ENCODE data around the gene CD209. TPM values are rescaled to one million over a fixed set of nuclear protein-coding genes. Genes with fewer than 3 reads are reported as not detected.

Gene CD209
- total and polyA plus RNA-seq, 2 donors (not counting 3 experiments of a cell fraction or from before 2014, with no cell fraction given), result not detected

- Histone ChIP-seq H3K4me3 (replicated peaks in 1 of 3; ENCODE audit: insufficient read depth in 1 of 3, low read depth in 1 of 3, low read length in 3 of 3) (no peak overlapping the region), H4K20me1 (replicated peaks; ENCODE audit: control insufficient read depth, extremely low read depth, insufficient read depth, low read length) (no peaks in the 10 kb centered on the region), H3K4me1 (ENCODE audit: control insufficient read depth, extremely low read depth, insufficient read depth, low read length) (peaks cover 9% of the 10 kb centered on the region), H3K9me3 (replicated peaks; ENCODE audit: control insufficient read depth, insufficient read depth, low read length) (no peaks in the 10 kb centered on the region), H3K27ac (ENCODE audit: insufficient read depth, low read depth, low read length) (no peak overlapping the region), H3K27me3 (ENCODE audit: control insufficient read depth in 2 of 2, insufficient read depth in 2 of 2, low read length in 2 of 2) (no peaks in the 10 kb centered on the region), H3K9me1 (replicated peaks; ENCODE audit: control insufficient read depth, extremely low read depth, insufficient read depth, low read length) (no peaks in the 10 kb centered on the region), H3K4me2 (ENCODE audit: insufficient read depth, low read length) (no peak overlapping the region), H3K79me2 (ENCODE audit: control insufficient read depth, insufficient read depth, low read length) (no peaks in the 10 kb centered on the region), H3K36me3 (ENCODE audit: control insufficient read depth in 2 of 2, extremely low read depth in 1 of 2, insufficient read depth in 2 of 2, low read length in 2 of 2) (no peaks in the 10 kb centered on the region), H2AFZ (ENCODE audit: low read depth, low read length) (no peak overlapping the region), H3K9ac (replicated peaks; ENCODE audit: extremely low read depth, insufficient read depth, low read length) (no peak overlapping the region)
- POLR2A ChIA-PET, result no interaction called here
- CTCF ChIA-PET, result interaction anchor here (1.2 to 5.2 kb wide), 3 partner anchors 14 to 217 kb away, joined by 3 to 35 read pairs (median 3); no protein-coding TSS in a partner anchor
- BruUV-seq (replicated peaks), result no TSS peak
- FAIRE-seq, result no peak
- intact Hi-C loops (cut with micrococcal nuclease) (no loop called here), dilution Hi-C loops (cut with MboI; ENCODE audit: extremely low pct_ligation_motif_present, low sequenced_read_pairs) (no loop called here)
- DNase-seq (ENCODE audit: low read depth, low spot score), result no peak
- no peak for TF ChIP-seq JUN (IDR thresholded peaks at IDR 0.05; ENCODE audit: borderline replicate concordance, insufficient read depth, insufficient read length, low read depth)
- TF ChIP-seq, protein P1, sequence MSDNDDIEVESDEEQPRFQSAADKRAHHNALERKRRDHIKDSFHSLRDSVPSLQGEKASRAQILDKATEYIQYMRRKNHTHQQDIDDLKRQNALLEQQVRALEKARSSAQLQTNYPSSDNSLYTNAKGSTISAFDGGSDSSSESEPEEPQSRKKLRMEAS (IDR thresholded peaks at IDR 0.05; ENCODE audit: insufficient read depth, insufficient read length), result no peak
- no peak for TF ChIP-seq MYC (IDR thresholded peaks at IDR 0.05; ENCODE audit: low read depth, low read length)
Measured at GRCh38 chr19:7784856-7785255, 37.5 kb upstream of the CD209 start.

DNA sequence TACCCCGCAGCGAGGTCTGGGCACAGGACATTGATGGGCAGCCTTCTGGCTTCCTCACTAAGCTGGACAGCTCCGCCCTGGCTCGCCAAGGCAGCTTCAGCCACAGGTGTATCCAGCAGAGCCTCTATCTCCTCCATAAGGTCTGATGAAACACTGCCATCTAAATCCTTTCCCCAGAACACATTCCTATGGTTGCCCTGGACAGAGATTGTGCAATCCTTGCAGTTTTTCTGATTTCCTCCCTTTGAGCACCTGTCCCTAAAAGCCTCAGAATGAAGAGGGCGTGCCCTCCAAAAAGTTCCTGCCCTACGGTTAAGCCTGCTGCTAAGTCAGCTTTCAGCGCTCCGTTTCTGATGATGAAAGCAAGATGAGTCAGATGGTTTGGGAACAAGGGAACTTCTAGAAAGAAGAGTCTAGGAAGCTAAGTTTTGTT is 36.7 kb upstream of the CD209 start:
- intact Hi-C loops (cut with micrococcal nuclease), result no loop called here
- H3K9me1 ChIP-seq (replicated peaks; ENCODE audit: control insufficient read depth, extremely low read depth, insufficient read depth, low read length), result no peaks in the 10 kb centered on the region
- no peaks in the 10 kb centered on the region for H3K27me3 ChIP-seq (ENCODE audit: control insufficient read depth in 2 of 2, insufficient read depth in 2 of 2, low read length in 2 of 2)
- H3K79me2 ChIP-seq (ENCODE audit: control insufficient read depth, insufficient read depth, low read length), result no peaks in the 10 kb centered on the region
- no peak overlapping the region for H3K4me2 ChIP-seq (ENCODE audit: insufficient read depth, low read length)
- dilution Hi-C loops (cut with MboI; ENCODE audit: extremely low pct_ligation_motif_present, low sequenced_read_pairs), result no loop called here
- TF ChIP-seq, protein P2, sequence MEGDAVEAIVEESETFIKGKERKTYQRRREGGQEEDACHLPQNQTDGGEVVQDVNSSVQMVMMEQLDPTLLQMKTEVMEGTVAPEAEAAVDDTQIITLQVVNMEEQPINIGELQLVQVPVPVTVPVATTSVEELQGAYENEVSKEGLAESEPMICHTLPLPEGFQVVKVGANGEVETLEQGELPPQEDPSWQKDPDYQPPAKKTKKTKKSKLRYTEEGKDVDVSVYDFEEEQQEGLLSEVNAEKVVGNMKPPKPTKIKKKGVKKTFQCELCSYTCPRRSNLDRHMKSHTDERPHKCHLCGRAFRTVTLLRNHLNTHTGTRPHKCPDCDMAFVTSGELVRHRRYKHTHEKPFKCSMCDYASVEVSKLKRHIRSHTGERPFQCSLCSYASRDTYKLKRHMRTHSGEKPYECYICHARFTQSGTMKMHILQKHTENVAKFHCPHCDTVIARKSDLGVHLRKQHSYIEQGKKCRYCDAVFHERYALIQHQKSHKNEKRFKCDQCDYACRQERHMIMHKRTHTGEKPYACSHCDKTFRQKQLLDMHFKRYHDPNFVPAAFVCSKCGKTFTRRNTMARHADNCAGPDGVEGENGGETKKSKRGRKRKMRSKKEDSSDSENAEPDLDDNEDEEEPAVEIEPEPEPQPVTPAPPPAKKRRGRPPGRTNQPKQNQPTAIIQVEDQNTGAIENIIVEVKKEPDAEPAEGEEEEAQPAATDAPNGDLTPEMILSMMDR (IDR thresholded peaks at IDR 0.05; ENCODE audit: extremely low read depth in 1 of 2, insufficient read depth in 1 of 2, low read depth in 1 of 2, low read length in 2 of 2), result no peak
- TF ChIP-seq, protein P1 (IDR thresholded peaks at IDR 0.05; ENCODE audit: insufficient read depth, insufficient read length), result no peak
- no peak for TF ChIP-seq EZH2 (IDR thresholded peaks at IDR 0.05; ENCODE audit: borderline replicate concordance, low read depth, low read length, severe bottlenecking)
- no peak for TF ChIP-seq FOS (IDR thresholded peaks at IDR 0.05; ENCODE audit: borderline replicate concordance, insufficient read depth, low read length)
- no peak for TF ChIP-seq MYC (IDR thresholded peaks at IDR 0.05; ENCODE audit: low read depth, low read length)
- TF ChIP-seq JUN (IDR thresholded peaks at IDR 0.05; ENCODE audit: borderline replicate concordance, insufficient read depth, insufficient read length, low read depth), result no peak
- no peak for TF ChIP-seq POLR2AphosphoS5 (IDR thresholded peaks at IDR 0.05; ENCODE audit: insufficient read depth, low read depth, low read length)
- TF ChIP-seq POLR2A (IDR thresholded peaks at IDR 0.05; ENCODE audit: low read depth, low read length), result no peak
- TF ChIP-seq GATA2 (IDR thresholded peaks at IDR 0.05; ENCODE audit: insufficient read depth, insufficient read length, low read depth, low read length), result no peak
- POLR2A ChIA-PET, result no interaction called here
- no peaks in the 10 kb centered on the region for H4K20me1 ChIP-seq (replicated peaks; ENCODE audit: control insufficient read depth, extremely low read depth, insufficient read depth, low read length)
- H3K4me3 ChIP-seq (replicated peaks in 1 of 3; ENCODE audit: insufficient read depth in 1 of 3, low read depth in 1 of 3, low read length in 3 of 3), result no peak overlapping the region
- no peaks in the 10 kb centered on the region for H3K36me3 ChIP-seq (ENCODE audit: control insufficient read depth in 2 of 2, extremely low read depth in 1 of 2, insufficient read depth in 2 of 2, low read length in 2 of 2)
- H3K27ac ChIP-seq (ENCODE audit: insufficient read depth, low read depth, low read length), result no peak overlapping the region
- no TSS peak for BruUV-seq (replicated peaks)
- no peak overlapping the region for H3K9ac ChIP-seq (replicated peaks; ENCODE audit: extremely low read depth, insufficient read depth, low read length)
- no peaks in the 10 kb centered on the region for H3K9me3 ChIP-seq (replicated peaks; ENCODE audit: control insufficient read depth, insufficient read depth, low read length)
- no peak overlapping the region for H2AFZ ChIP-seq (ENCODE audit: low read depth, low read length)
- DNase-seq (ENCODE audit: low read depth, low spot score) (no peak), FAIRE-seq (peak; percentile 64)
- CTCF ChIA-PET, result interaction anchor here (0.8 to 5.2 kb wide), 5 partner anchors 8 to 216 kb away, joined by 3 to 35 read pairs (median 4); partner anchors contain the start of gene TRAPPC5
- H3K4me1 ChIP-seq (ENCODE audit: control insufficient read depth, extremely low read depth, insufficient read depth, low read length), result peaks cover 6% of the 10 kb centered on the region

All from endothelial cell of umbilical vein (primary cell).